Activated CD4-positive, alpha-beta T cell treated with anti-CD3 and anti-CD28 coated beads, Interleukin-2, amount 50 U/mL, for 24 hours (primary cell): Measurements from ENCODE around the gene OPRM1.

Experiments
- DNase-seq, 2 donors: peaks; one replicate each; pipeline ENCODE4 v3.0.0-alpha.2; 2020; ENCODE audit warnings: low read depth in 1 of 2, low spot score in 1 of 2

OPRM1 gene

GRCh38 chr6:154080461-154081189 lies 41.6 kb downstream of the OPRM1 start:
- DNase-seq, result no peak

DNA sequence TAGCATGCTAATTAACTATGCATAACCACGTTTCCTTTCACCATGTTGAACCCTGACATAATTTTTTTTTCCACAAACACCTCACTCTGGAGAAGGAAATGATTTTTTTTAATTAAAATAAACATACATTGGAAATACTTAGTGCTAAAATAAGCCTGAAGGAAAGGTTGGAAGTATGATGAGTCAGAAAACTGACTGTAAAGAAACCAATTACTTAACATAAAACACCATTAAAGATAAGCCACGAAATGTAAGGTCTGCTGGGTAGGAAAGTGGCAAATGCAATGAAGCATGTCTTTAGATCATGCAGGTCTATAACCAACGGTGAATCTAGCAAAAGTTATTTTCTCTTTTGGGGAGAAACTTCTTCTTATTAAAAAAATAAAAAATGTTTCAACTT lies 47.5 kb downstream of the OPRM1 start:
- DNase-seq, result no peak

GRCh38 chr6:154092326-154092962 lies 53.4 kb downstream of the OPRM1 start:
- no peak for DNase-seq

DNA sequence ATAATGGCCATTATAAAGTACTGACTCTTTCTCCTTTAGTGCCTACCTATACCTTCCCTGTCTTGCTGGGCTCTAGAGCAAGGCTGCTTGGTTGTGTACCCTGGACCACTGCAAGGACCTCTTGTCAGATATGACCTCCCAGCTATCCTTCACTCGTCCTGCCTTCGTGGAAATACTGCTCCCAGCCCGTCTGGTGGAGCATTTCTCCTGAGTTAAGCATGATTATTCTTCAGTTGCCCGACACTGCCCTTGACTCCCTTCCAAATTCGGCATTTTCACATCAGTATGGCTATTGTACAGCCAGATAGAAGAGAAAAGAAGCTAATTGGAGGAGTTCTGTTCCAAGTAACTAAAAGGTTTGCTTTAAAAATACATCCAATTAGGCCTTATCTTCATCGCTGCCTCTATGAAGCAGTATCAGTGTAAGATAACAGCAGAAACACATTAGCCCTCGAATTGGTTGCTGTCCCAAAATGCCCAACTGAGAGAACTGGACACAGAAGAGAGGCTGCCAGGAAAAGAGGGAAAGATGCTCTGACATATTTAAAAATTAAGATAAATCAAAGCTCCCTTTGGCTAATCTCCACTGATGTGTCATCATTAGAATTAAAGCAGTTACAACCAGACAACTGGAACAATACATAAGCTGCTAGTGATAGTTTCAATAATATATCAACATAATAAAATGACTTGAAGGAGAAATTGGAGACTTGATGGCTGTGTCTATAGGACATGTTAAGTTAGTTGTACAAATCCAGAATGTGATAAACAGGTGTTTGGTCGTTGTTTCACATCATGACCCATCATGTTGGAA lies 54.4 kb downstream of the OPRM1 start:
- DNase-seq, result no peak

GRCh38 chr6:154095571-154095970 lies 56.5 kb downstream of the OPRM1 start:
- no peak for DNase-seq

- DNase-seq, result no peak
Observed at GRCh38 chr6:154096316-154096715, 57.3 kb downstream of the OPRM1 start.

GRCh38 chr6:154096834-154097233 lies 57.8 kb downstream of the OPRM1 start:
- no peak for DNase-seq

DNA sequence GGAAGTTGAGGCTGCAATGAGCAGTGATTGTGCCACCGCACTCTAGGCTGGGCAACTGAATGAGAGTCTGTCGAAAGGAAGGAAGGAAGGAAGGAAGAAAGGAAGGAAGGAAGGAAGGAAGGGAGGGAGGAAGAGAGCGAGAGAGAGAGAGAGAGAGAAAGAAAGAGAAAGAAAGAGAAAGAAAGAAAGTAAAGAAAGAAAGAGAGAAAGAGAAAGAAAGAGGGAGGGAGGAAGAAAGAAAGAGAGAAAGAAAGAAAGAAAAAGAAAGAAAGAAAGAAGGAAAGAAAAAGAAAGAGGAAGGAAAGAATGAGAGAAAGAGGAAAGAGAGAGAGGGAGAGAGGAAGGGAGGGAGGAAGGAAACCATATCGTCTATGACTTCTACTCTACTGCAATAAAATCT lies 60.2 kb downstream of the OPRM1 start:
- DNase-seq, result no peak

DNA sequence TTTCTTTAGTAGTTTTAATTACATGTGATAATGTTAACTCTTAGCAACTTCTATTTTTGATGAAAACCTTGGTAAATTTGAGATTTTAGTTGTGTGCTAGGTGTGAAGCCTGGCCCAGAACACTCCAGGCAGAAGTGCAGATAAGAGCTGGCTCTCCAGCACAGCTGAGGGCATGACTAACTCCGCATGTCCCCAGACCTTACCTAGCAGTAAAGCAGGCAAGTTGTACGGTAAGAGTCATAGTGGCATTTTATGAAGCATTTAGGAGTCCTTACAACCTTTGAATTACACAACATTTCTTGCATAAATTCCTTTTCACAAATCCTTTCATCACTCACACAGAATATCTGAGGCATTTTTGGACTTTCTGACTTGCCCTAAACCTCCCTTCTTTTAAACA lies 67.2 kb downstream of the OPRM1 start:
- DNase-seq, result no peak

- DNase-seq, result no peak
Observed at GRCh38 chr6:154111025-154111424, 72.0 kb downstream of the OPRM1 start.

GRCh38 chr6:154112181-154112809 lies 73.3 kb downstream of the OPRM1 start:
- DNase-seq, result no peak

DNA sequence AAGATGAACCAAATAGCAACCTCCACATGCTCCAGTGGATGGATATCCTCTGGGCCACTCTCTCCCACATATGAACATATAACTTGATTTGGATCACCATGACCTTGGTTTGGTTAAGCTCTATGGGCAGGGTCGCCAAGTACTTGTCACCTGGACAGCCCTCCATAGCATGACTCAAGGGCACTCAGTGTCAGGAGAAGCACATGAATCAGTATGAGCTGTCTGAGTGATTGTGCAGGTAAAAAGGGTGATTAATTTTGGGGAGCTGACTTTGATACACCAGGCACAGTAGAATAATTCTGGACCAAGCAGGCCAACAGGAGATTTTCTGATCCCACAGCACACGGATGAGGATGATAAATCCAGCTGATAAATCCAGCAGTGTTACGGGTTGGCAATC lies 74.4 kb downstream of the OPRM1 start:
- DNase-seq, result no peak

- DNase-seq, result no peak
Observed at GRCh38 chr6:154117485-154117884, 78.4 kb downstream of the OPRM1 start.

DNA sequence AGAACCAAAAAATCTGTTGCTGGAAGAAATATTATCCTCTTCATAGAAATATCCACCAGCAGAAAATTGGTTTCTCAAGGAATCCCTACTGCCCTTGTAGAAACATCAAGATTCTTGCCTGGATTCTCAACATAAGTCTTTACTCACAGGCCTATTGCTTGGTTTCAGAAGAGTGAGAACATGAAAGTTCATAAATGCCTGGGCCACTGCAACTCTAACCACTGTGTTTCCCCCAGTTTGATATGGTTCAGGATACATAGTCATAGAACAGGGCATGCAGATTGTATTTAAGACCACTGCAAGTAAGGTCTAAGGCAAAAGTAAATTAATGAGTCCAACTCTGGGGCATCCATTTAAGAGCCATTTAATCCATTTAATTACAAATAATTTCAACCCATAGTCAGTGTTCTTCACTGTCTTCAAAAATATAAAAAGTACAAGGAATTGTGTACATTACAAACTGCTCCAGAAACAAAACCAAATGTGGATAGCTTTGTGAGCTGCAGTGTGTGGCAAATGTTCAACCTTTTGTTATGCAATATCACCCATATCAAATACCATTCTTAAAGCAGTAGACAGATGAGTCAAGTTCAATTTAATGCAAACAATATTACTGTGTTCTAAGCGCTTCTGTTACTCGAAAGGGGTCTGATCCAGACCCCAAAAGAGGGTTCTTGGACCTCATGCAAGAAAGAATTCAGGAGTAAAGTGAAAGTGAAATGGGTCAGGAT lies 83.3 kb downstream of the OPRM1 start:
- DNase-seq, result no peak

- no peak for DNase-seq
Observed at GRCh38 chr6:154123155-154123956, 84.3 kb downstream of the OPRM1 start.

- no peak for DNase-seq
Observed at GRCh38 chr6:154125421-154125820, 86.4 kb downstream of the OPRM1 start.

- DNase-seq, result no peak
Observed at GRCh38 chr6:154127657-154128056, 88.6 kb downstream of the OPRM1 start.

GRCh38 chr6:154134471-154135147 lies 95.6 kb downstream of the OPRM1 start:
- no peak for DNase-seq

GRCh38 chr6:154138793-154139192 lies 99.8 kb downstream of the OPRM1 start:
- no peak for DNase-seq

DNA sequence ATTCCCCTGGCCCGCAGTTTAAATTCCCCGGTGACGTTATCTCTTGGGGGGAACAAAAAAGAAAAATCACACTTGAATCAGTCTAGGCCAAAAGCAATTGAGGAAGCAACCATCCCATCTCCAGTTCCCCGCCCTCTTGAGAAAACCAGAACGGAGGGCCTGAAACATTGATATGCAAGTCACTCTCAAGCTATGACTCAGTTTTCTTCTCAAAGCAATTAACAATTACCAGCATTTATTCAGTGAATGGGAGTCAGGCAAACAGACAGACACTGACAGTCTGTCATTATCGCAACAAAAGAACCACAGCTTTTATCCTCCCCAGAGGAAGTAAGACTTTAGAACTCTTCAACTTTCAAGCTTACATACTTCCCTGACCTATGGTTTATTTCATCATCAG lies 100.9 kb downstream of the OPRM1 start:
- no peak for DNase-seq
